Gastrocnemius medialis (tissue), 4 donors: ENCODE data around the gene TBC1D3B.

Experiments
- CTCF ChIP-seq, 5 experiments: fragments of 450-650 bp in 3 of 5; fragments of 200-600 bp in 2 of 5; sonication (generic) in 2 of 5; IDR thresholded peaks in 4 of 5; conservative IDR thresholded peaks in 1 of 5; 1 replicate in 4 of 5; 2 replicates in 1 of 5; pipeline ENCODE4 v1.5.1; 2016 to 2019; ENCODE audit warnings: antibody characterized with exemption in 5 of 5, mild to moderate bottlenecking in 3 of 5, moderate library complexity in 3 of 5
- POLR2A ChIP-seq, 2 donors: fragments of 450-650 bp; IDR thresholded peaks; one replicate each; pipeline ENCODE4 v1.6.1; 2017; ENCODE audit warnings: antibody characterized with exemption in 2 of 2, mild to moderate bottlenecking in 2 of 2, moderate library complexity in 2 of 2

GRCh38 chr17:36130346-36130745 is 46.1 kb downstream of the TBC1D3B start:
- no peak for TF ChIP-seq CTCF (IDR thresholded peaks at IDR 0.05 in 4 of 5, conservative IDR thresholded peaks at IDR 0.05 in 1 of 5)
- no peak for TF ChIP-seq POLR2A (IDR thresholded peaks at IDR 0.05)
